GM12873 (cell line): ENCODE measurements around the gene CHRNB2.

Experiments
- CTCF ChIP-seq: IDR thresholded peaks from 2 replicates; pipeline ENCODE4 v1.5.1; 2012; ENCODE audit warnings: low read depth, mild to moderate bottlenecking, moderate library complexity, low read length, control low read depth; ENCODE audit not compliant: insufficient read depth; ENCODE audit errors: missing control alignments

CHRNB2 gene

GRCh38 chr1:154615411-154615810 is 47.8 kb downstream of the CHRNB2 start:
- no peak for TF ChIP-seq CTCF

- no peak for TF ChIP-seq CTCF
Observed at GRCh38 chr1:154616659-154617345, 49.2 kb downstream of the CHRNB2 start.

GRCh38 chr1:154619181-154619948 is 51.8 kb downstream of the CHRNB2 start:
- TF ChIP-seq CTCF = no peak

GRCh38 chr1:154620751-154621150 is 53.2 kb downstream of the CHRNB2 start:
- TF ChIP-seq CTCF = no peak

GRCh38 chr1:154621875-154622274 is 54.3 kb downstream of the CHRNB2 start:
- TF ChIP-seq CTCF = no peak

- no peak for TF ChIP-seq CTCF
Observed at GRCh38 chr1:154622503-154623039, 55.0 kb downstream of the CHRNB2 start.

GRCh38 chr1:154623358-154623757 is 55.8 kb downstream of the CHRNB2 start:
- no peak for TF ChIP-seq CTCF
